ENCODE data around the gene TMEM273. TPM values are rescaled to one million over a fixed set of nuclear protein-coding genes. Genes with fewer than 3 reads are reported as not detected.

Gene TMEM273, protein sequence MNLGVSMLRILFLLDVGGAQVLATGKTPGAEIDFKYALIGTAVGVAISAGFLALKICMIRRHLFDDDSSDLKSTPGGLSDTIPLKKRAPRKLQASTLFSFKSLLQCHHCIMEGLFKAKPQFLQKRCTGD
- total RNA-seq (2022; extraction: Qiagen RNA extraction; ENCODE audit: low read depth) = not detected in 5 replicates

DNA sequence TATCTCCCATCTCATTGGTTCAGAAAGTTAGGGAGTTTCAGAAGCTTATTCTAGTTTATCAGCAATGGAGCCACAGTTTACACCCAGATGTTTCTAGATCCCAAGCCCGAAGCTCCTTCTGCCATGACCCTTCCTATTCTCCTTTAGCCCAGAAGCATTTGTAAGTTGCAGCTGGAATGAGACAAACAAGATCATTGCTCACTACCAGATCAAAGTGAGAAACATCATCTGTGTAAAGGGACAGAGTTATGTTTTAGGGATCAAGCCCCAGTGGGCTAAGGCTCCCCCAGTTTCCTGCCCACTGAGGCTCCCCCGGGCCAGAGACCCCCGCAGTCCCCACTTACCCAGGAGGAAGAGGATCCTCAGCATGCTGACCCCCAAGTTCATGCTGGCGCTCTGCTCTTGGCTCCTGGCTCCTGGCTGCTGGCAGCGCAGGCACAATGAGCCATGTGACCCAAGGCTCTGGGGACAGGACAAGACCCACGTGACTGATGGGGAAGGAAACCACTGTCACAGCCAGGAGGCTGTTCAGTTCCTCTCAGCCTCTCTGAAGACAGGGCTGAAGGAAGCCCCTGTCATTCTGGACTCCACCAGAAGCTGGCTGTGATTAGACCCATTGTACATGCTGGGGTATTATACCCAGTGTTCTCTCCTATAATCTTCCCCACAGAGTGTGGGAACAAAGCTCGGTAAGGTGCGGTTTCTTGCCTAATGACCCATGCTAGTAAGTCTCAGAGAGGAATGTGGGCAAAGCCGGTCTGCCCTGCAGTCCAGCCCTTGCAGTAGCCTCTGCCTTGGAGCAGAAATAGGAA, at the start of gene TMEM273:
Gene TMEM273, minus strand, starts transcription at position 442 of the 812 bp plus-strand sequence. Its CDS starts 55 bp downstream, at position 387.

DNA sequence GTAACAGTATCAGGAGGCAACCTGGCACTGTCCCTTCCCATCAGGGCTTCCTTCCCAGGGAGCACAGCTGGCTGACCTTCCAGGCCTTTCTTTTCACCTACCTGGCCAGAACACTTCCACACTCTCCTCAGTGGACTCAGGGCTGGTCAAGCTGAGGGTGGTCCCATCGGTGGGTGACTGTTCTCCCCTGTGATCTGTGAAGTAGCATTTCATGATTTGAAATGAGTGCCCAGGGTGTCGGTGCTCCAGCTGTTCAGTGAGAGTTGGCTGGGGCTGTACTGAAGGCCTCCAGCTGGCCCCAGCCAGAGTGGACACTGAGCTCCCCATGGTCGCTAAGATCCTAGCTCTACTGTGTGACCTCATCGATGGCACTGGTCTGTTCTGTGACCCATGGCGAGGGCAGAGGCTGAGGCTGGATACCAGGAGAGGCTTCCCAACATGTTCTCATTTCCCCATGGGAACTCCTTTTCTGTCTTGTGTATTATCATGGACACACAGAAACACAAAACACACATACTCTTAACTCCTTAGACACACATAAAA, 54.4 kb downstream of the TMEM273 start, which contains the start of gene FAM170B:
Gene FAM170B, minus strand, starts transcription at position 316 of the 543 bp plus-strand sequence. Its CDS starts 103 bp downstream, at position 213.

DNA sequence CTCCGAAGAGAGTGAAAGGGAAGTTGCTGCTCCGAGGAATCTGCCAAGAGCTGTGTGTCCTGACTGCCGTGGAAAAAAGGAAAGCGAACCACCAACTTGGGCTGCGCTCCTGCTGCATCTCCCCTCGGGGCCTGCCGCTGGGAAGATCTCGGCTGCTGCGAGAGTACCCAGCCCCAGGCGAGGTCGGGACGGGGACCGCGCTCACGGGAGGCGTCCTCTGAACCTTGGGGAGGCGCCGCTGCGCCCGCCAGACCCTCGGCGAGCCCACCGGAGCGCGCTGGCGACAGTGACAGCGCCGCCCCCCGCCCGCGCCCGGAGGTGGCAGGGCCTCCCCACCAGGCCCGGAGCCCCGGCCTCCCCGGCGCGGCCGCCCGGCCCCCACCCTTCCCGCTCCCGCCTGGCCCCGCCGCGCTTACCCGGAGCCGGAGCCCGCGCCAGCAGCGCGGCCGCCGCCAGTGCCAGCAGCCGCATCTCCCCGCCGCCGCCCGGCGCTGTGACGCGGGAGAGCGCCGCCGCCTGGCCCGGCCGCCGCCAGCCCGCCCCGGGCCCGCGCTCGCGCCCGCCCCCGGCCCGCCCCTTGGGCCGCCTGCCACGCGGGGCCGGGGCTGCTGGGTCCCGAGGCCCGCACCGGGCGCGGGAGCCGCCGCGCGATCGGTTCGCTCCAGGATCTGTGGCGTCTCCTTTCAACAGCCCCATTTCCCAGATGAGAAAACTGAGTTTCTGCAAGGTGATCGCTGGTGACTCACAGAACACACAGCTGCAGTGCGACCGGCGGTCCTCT, 73.0 kb downstream of the TMEM273 start, which contains the start of gene VSTM4:
Gene VSTM4, minus strand, starts transcription at position 508 of the 781 bp plus-strand sequence. Its CDS starts 37 bp downstream, at position 471.

Other genes starting within 250 kb of the TMEM273 start
- gene LRRC18, start 248.6 kb downstream of the TMEM273 start, total RNA-seq (2022; extraction: Qiagen RNA extraction; ENCODE audit: low read depth) = not detected in 5 replicates
- gene VSTM4, start 72.9 kb downstream of the TMEM273 start, total RNA-seq (2022; extraction: Qiagen RNA extraction; ENCODE audit: low read depth) = 0.29 to 0.44 TPM (median 0.36 TPM) in 5 replicates
- not detected in 5 replicates for gene FAM170B, start 54.4 kb downstream of the TMEM273 start, total RNA-seq (2022; extraction: Qiagen RNA extraction; ENCODE audit: low read depth)
- gene C10orf71, start 110.8 kb upstream of the TMEM273 start, total RNA-seq (2022; extraction: Qiagen RNA extraction; ENCODE audit: low read depth) = not detected in 5 replicates
- gene DRGX, start 207.7 kb upstream of the TMEM273 start, total RNA-seq (2022; extraction: Qiagen RNA extraction; ENCODE audit: low read depth) = 0.03 TPM in 1 of 5 replicates, not detected in the others

Measured in A549 treated with RU486 at 1 μM for 4 hours (cell line).